Mesodermal cell (in vitro differentiated cells): ENCODE data around the gene COL15A1.

Experiments used
- H3K27ac ChIP-seq: 2 replicates; pipeline ENCODE4 v1.7.0; 2013; ENCODE audit warnings: mild to moderate bottlenecking, low read depth, low read length, moderate library complexity; ENCODE audit not compliant: severe bottlenecking
- H3K36me3 ChIP-seq: 2 replicates; pipeline ENCODE4 v1.7.1; 2013; ENCODE audit warnings: mild to moderate bottlenecking, low read length, moderate library complexity; ENCODE audit not compliant: control insufficient read depth, insufficient read depth
- H3K4me1 ChIP-seq: one replicate; pipeline ENCODE4 v1.7.1; 2013; ENCODE audit warnings: mild to moderate bottlenecking, low read length; ENCODE audit not compliant: insufficient read depth, control insufficient read depth, poor library complexity, severe bottlenecking
- H3K4me3 ChIP-seq: 2 replicates; pipeline ENCODE4 v1.7.0; 2013; ENCODE audit warnings: low read length, control low read depth, mild to moderate bottlenecking; ENCODE audit not compliant: insufficient read depth, poor library complexity, severe bottlenecking; ENCODE audit errors: extremely low read depth
- H3K9me3 ChIP-seq: 2 replicates; pipeline ENCODE4 v1.7.1; 2013; ENCODE audit warnings: mild to moderate bottlenecking, low read length, moderate library complexity; ENCODE audit not compliant: control insufficient read depth
- WGBS, 2 experiments: methylation state at CpG; one replicate each; pipeline ENCODE4 v1.1.5; 2013; ENCODE audit warnings: missing lambda C conversion rate in 2 of 2; ENCODE audit not compliant: insufficient coverage in 2 of 2; 5-methylcytosine and 5-hydroxymethylcytosine counted together

Gene COL15A1

DNA sequence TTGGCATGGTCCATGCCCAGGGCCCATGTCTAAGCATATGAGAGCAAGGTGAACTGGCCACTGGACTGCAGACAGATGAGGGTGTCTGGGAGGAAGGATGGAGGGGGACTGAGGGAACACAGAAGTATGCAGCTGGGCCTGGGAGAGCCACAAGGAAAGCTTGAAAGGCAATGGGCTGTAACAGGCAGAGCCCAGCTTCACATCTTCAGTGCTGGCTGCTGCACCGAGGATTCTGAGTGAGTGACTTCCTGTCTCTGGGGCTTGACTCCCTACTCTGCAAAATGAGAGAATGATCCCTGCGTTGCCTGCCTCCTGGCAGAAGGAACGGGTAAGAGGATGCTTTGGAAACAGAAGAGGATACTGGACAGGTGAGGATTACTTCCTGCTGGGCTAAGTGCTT lies 29.0 kb downstream of the COL15A1 start:
- WGBS, 2 experiments: 75 to 83% methylated on average over 3 of the region's 3 CpGs
- H3K36me3 ChIP-seq: no peaks in the 10 kb centered on the region

DNA sequence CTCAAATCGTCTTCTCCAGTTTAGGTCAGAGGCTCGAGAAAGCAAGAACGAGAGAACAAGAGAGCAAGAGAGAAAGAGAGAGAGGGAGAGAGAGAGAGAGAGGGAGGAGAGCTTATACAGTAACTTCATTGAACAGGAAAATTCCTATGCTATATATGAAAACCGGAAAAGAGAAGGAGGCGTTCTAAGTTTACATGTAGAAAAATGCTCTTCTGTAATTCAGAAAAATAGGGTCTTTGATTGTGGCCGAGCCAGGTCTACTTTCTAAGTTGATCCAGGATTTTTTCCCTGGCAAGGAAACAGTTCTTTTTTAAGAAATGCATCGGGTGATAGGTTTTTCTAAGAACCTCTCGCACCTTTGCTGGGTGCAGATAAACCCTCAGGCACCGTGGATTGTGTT lies 29.5 kb downstream of the COL15A1 start:
- Histone ChIP-seq H3K9me3 (no peaks in the 10 kb centered on the region), H3K4me1 (peaks cover 23% of the 10 kb centered on the region), H3K36me3 (no peaks in the 10 kb centered on the region), H3K4me3 (no peak overlapping the region), H3K27ac (no peak overlapping the region)
- 90 to 95% methylated on average over 6 to 9 of the region's 9 CpGs for WGBS, 2 experiments

More for the DNA sequence above, 29.0 kb downstream of the COL15A1 start:
- no peaks in the 10 kb centered on the region for H3K9me3 ChIP-seq
- H3K27ac ChIP-seq: no peak overlapping the region
- H3K4me3 ChIP-seq: no peak overlapping the region
- peaks cover 18% of the 10 kb centered on the region for H3K4me1 ChIP-seq

DNA sequence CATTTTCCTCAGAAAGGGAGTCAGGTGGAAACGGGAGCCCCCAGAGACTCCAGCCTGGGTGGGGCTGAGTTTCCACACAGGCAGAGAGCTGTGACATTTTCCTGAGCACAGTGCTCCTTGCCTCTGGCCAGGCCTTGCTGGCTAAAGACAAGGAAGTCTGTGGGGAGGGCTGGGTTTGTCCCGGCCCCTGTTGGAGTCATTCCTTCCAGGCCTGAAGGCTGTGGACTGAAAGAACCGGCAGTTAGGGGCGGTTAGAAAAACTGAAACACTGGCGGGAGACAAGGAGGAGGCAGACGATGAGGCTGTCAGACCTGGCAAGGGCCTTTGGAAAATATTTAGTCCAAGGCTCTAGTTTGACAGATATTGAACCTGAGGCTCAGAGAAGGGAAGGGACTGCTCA lies 29.9 kb downstream of the COL15A1 start:
- H3K36me3 ChIP-seq: no peaks in the 10 kb centered on the region
- no peak overlapping the region for H3K27ac ChIP-seq
- no peak overlapping the region for H3K4me3 ChIP-seq
- 80 to 82% methylated on average over 6 of the region's 6 CpGs for WGBS, 2 experiments
- H3K9me3 ChIP-seq: no peaks in the 10 kb centered on the region
- H3K4me1 ChIP-seq: peaks cover 27% of the 10 kb centered on the region

DNA sequence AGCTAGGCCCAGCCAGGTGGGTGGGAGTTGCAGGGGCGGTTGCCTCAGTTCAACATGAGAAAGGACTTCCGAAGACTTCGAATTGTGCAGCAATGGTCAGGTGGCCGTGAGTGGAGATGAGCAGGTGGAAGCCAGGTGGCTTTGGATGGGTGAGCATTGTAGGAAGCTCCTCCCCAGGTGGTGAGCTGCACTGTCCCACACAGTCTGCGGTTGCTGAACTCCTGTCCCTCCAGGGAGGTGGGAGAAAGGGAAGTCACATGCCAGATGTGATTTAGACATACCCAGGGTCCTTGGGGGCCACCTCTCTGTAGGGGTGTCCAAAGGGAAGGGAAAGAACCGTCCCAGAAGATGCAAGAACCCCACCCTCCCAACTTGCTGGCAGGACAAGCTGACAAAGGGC lies 30.4 kb downstream of the COL15A1 start:
- H3K27ac ChIP-seq: no peak overlapping the region
- H3K9me3 ChIP-seq: no peaks in the 10 kb centered on the region
- H3K36me3 ChIP-seq: no peaks in the 10 kb centered on the region
- peaks cover 28% of the 10 kb centered on the region for H3K4me1 ChIP-seq
- H3K4me3 ChIP-seq: no peak overlapping the region
- WGBS, 2 experiments: 92 to 100% methylated on average over 4 of the region's 6 CpGs

DNA sequence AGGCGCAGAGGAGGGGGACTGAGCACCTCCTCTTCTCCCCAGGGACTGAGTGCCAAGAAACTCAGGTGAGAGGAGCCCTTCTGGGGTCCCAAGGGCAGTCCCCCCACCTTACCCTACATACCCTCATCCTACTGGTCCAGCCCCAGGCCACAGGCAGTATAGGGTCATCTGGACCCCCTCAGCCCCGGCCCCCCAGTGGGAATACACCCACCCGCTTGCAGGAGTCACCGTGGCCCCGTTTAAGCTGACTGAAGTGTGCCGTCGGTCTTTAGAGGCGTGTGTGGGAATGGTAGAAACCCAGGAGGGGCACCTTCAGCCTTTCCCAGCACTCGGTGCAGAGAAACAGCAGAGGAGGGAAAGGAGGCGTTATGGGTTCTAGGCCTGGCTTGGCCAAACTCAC lies 30.8 kb downstream of the COL15A1 start:
- no peak overlapping the region for H3K27ac ChIP-seq
- H3K36me3 ChIP-seq: no peaks in the 10 kb centered on the region
- H3K4me1 ChIP-seq: peaks cover 28% of the 10 kb centered on the region
- H3K9me3 ChIP-seq: no peaks in the 10 kb centered on the region
- WGBS, 2 experiments: 68 to 72% methylated on average over 4 to 9 of the region's 10 CpGs
- no peak overlapping the region for H3K4me3 ChIP-seq

DNA sequence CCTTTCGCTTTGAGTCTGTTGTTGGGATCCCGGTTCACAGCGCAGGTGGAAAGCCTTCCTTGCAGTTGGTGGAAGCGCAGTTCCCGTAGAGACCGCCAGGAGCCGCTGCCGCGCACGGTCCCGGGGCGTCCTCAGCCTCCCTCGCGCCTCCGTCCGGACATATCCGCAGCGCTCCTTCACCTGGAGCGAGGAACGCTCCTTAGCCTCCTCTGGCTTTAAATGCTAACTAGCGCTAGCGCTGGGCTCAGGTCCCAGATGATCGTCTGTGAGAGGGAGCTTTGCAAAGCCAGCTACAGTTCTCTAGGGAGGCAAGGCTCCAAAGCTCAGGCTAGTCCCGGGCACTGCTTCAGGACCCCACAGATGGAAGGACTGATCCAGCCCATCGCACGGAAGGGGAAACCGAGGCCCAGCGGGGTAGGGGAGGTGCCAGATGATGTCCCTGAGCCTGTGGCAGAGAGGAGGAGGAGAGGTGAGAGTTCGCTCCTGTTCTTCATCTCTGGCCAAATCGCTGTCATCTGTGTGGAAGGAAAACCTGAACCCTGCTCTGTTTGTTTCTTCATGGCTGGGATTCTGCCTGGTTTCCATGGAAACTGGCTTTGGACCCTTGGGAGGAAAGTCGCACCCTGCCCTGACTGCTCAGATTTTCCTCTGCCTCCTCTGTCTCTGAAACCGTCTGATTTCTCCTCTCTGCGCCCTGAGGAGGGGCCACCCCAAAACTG lies 31.4 kb downstream of the COL15A1 start:
- H3K9me3 ChIP-seq: no peaks in the 10 kb centered on the region
- peak overlapping the region; percentile 5 for H3K4me3 ChIP-seq
- peaks cover 28% of the 10 kb centered on the region for H3K4me1 ChIP-seq
- WGBS, 2 experiments: 12 to 20% methylated on average over 27 to 32 of the region's 33 CpGs
- H3K36me3 ChIP-seq: no peaks in the 10 kb centered on the region
- H3K27ac ChIP-seq: no peak overlapping the region

DNA sequence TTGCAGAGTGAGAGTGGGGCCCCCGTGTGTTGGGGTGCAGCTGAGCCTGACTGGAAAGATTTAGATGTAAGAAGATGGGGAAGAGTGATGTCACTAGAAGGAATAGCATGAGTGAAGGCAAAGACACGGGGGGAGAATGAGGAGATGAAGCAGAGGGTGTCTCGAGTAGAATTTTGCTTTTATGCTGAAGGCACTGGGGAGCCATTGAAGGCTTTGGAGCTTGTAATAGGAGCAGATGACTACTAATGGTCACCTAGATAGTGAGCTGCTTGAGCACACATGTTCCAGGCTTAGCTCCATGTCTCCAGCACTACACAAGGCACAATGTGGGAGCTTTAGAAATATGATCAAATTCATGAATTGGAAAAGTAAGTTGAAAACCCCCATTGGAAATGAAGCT lies 32.1 kb downstream of the COL15A1 start:
- H3K4me1 ChIP-seq: peaks cover 27% of the 10 kb centered on the region
- 90 to 92% methylated on average over 3 of the region's 3 CpGs for WGBS, 2 experiments
- H3K27ac ChIP-seq: no peak overlapping the region
- H3K4me3 ChIP-seq: no peak overlapping the region
- H3K36me3 ChIP-seq: no peaks in the 10 kb centered on the region
- no peaks in the 10 kb centered on the region for H3K9me3 ChIP-seq

DNA sequence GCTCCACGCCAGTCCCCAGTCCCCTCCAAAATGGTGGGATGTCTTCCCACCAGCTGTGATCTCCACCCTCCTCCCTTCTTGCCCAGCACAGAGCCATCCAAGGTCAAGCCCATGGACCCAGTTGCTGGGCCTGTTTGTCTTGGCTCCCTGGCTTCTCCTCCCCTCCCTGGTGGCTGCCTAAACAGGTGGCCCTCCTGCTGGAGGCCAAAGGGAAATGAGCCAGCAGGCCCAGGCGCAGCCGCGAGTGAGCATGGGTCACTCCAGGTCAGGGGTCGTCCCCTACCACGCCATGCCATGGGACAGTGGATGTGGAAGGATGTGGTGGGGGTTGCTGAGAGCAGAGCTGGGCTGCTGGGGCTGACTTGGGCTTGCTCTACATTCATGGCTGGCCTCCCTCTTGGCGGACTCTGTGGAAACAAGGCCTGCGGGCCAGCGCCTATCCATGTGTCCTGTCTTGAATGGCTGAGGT lies 33.6 kb downstream of the COL15A1 start:
- H3K4me3 ChIP-seq: no peak overlapping the region
- peaks cover 14% of the 10 kb centered on the region for H3K4me1 ChIP-seq
- no peaks in the 10 kb centered on the region for H3K36me3 ChIP-seq
- H3K27ac ChIP-seq: no peak overlapping the region
- no peaks in the 10 kb centered on the region for H3K9me3 ChIP-seq
- WGBS, 2 experiments: 90 to 94% methylated on average over 5 to 6 of the region's 9 CpGs

DNA sequence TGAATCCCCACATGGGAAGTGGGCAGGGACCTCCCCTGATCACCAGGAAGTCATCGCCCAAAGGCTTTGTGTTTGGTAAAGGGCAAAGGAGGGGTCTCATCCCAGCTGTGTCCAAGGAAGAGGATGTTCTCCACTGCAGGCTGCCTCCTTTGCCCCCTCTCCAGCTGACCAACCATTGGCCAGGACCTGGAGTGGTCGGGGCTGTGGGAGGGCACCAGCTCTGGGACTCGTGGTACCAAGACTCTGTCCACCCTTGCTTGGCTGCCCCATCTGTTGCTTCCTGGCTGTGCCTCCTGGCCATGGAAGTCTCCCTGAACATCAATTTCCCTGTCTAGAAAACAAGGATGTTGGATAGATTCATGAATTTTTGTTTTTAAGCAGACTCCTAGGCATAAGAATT lies 34.1 kb downstream of the COL15A1 start:
- H3K9me3 ChIP-seq: no peaks in the 10 kb centered on the region
- 100% methylated on average over 3 of the region's 3 CpGs for WGBS, 2 experiments
- no peaks in the 10 kb centered on the region for H3K36me3 ChIP-seq
- peaks cover 14% of the 10 kb centered on the region for H3K4me1 ChIP-seq
- peak overlapping the region; percentile 67 for H3K27ac ChIP-seq
- no peak overlapping the region for H3K4me3 ChIP-seq

DNA sequence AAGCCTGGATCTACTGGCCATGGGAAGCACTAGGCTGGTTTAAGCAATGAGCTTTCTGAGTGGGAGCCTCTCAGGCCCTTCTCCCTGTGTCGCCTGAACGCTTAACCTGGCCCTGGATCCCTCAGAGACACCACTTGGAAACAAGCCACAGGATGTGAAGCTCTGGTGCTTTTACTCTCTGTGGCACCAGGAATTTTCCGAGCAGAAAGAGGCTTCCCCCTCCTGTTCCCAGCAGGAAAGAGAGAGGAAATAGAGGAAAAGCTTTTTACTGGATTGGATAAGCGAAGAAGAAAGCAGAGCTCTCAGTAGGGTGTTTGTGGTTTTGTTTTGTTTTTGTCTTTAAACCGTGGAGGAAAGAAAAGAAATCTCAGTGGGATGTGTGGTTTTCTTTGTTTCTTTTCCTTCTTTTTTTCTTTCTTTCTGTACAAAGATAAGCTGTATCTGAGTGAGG lies 34.5 kb downstream of the COL15A1 start:
- H3K9me3 ChIP-seq: no peaks in the 10 kb centered on the region
- H3K4me3 ChIP-seq: no peak overlapping the region
- H3K4me1 ChIP-seq: peaks cover 14% of the 10 kb centered on the region
- no peaks in the 10 kb centered on the region for H3K36me3 ChIP-seq
- peak overlapping the region; percentile 67 for H3K27ac ChIP-seq
- 14 to 29% methylated on average over 1 to 3 of the region's 5 CpGs for WGBS, 2 experiments

DNA sequence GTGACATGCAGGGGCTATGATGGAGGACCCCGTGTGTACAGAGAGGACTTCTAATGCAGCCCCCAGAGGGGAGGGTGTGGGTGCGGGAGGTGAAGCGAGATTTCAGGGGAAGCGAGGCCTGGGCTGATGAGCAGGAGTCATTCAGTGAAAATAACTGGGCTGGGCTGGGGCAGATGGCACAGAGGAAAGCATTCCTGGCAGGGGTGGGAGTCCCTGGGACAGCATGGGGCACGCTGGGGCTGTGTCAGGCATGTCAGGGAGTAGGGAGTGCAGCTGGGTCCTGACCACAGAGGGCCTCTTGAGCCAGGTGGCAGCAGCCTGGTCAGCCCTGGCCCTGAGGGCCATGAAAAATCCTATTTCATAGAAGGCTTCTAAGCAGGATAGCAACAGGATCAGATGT lies 36.6 kb downstream of the COL15A1 start:
- Histone ChIP-seq H3K9me3 (no peaks in the 10 kb centered on the region), H3K36me3 (no peaks in the 10 kb centered on the region), H3K27ac (no peak overlapping the region), H3K4me1 (peaks cover 11% of the 10 kb centered on the region), H3K4me3 (no peak overlapping the region)
- 84 to 88% methylated on average over 2 to 5 of the region's 5 CpGs for WGBS, 2 experiments
